CD14-positive monocyte (primary cell): ENCODE measurements around the gene TDRD3. TPM values are rescaled to one million over a fixed set of nuclear protein-coding genes. Genes with fewer than 3 reads are reported as not detected.

Source experiments
- DNase-seq, 3 donors: peaks; one replicate each; pipeline ENCODE4 v3.0.0-alpha.2; 2011 to 2022
- H2AFZ ChIP-seq: 2 replicates; pipeline ENCODE4 v1.6.0; 2012; ENCODE audit warnings: mild to moderate bottlenecking, low read depth, low read length, inconsistent platforms; ENCODE audit not compliant: insufficient read depth, poor library complexity, severe bottlenecking
- H3K27ac ChIP-seq, 2 donors: 1 replicate in 1 of 2; 2 replicates in 1 of 2; pipeline ENCODE4 v1.5.1; 2012 to 2013; ENCODE audit warnings: low read length in 2 of 2, control low read depth in 1 of 2, inconsistent platforms in 1 of 2, low read depth in 1 of 2, mild to moderate bottlenecking in 1 of 2
- H3K27me3 ChIP-seq, 2 donors: one replicate each; pipeline versions ENCODE4 v1.6.0 to v1.6.1; 2011 to 2013; ENCODE audit warnings: low read length in 2 of 2; ENCODE audit not compliant: control insufficient read depth in 2 of 2, insufficient read depth in 2 of 2
- H3K36me3 ChIP-seq, 2 donors: replicated peaks in 1 of 2; 1 replicate in 1 of 2; 2 replicates in 1 of 2; pipeline versions ENCODE4 v1.5.1 to v1.6.1; 2012 to 2013; ENCODE audit warnings: low read length in 2 of 2, control low read depth in 1 of 2, inconsistent platforms in 1 of 2, mild to moderate bottlenecking in 1 of 2; ENCODE audit not compliant: insufficient read depth in 2 of 2, control insufficient read depth in 1 of 2
- H3K4me1 ChIP-seq, 2 donors: 1 replicate in 1 of 2; 2 replicates in 1 of 2; pipeline versions ENCODE4 v1.5.1 to v1.6.1; 2012 to 2013; ENCODE audit warnings: low read length in 2 of 2, control low read depth in 1 of 2, inconsistent platforms in 1 of 2, mild to moderate bottlenecking in 1 of 2, moderate library complexity in 1 of 2; ENCODE audit not compliant: insufficient read depth in 2 of 2, control insufficient read depth in 1 of 2
- H3K4me2 ChIP-seq: replicated peaks from 2 replicates; pipeline ENCODE3; 2012; ENCODE audit warnings: low read length, moderate library complexity, mild to moderate bottlenecking; ENCODE audit not compliant: poor library complexity, severe bottlenecking; ENCODE audit errors: extremely low read depth
- H3K4me3 ChIP-seq, 3 experiments: fragments of 200-600 bp in 1 of 3; sonication (generic) in 1 of 3; replicated peaks in 1 of 3; 1 replicate in 2 of 3; 2 replicates in 1 of 3; pipeline ENCODE4 v1.5.1; 2011 to 2013; ENCODE audit warnings: low read length in 3 of 3, mild to moderate bottlenecking in 3 of 3, control low read depth in 2 of 3, low read depth in 2 of 3, inconsistent platforms in 1 of 3, moderate library complexity in 1 of 3
- H3K79me2 ChIP-seq: 2 replicates; pipeline ENCODE4 v1.6.0; 2012; ENCODE audit warnings: mild to moderate bottlenecking, control low read depth, inconsistent platforms, low read length, moderate library complexity; ENCODE audit not compliant: insufficient read depth
- H3K9ac ChIP-seq: 2 replicates; pipeline ENCODE4 v1.6.0; 2017; ENCODE audit warnings: low read length, mild to moderate bottlenecking; ENCODE audit not compliant: insufficient read depth, poor library complexity, severe bottlenecking
- H3K9me3 ChIP-seq, 2 donors: replicated peaks in 1 of 2; 1 replicate in 1 of 2; 2 replicates in 1 of 2; pipeline versions ENCODE4 v1.5.1 to v1.6.1; 2012 to 2013; ENCODE audit warnings: low read length in 2 of 2, control low read depth in 1 of 2; ENCODE audit not compliant: control insufficient read depth in 1 of 2, insufficient read depth in 1 of 2
- H4K20me1 ChIP-seq: 2 replicates; pipeline ENCODE4 v1.6.0; 2012; ENCODE audit warnings: mild to moderate bottlenecking, low read length, control low read depth, moderate library complexity; ENCODE audit not compliant: insufficient read depth
- H3K27ac Mint-ChIP-seq, 7 donors: one replicate each; pipeline ENCODE4 v1.8.0; 2020; ENCODE audit warnings: mild to moderate bottlenecking in 7 of 7, mixed read lengths in 7 of 7, moderate library complexity in 6 of 7, inconsistent platforms in 2 of 7
- H3K27me3 Mint-ChIP-seq, 3 donors: one replicate each; pipeline ENCODE4 v1.8.0; 2021 to 2022; ENCODE audit warnings: low read depth in 3 of 3, mild to moderate bottlenecking in 3 of 3, mixed read lengths in 3 of 3, moderate library complexity in 3 of 3, inconsistent platforms in 1 of 3
- H3K36me3 Mint-ChIP-seq, 2 donors: one replicate each; pipeline ENCODE4 v1.8.0; 2020; ENCODE audit warnings: mixed read lengths in 2 of 2, inconsistent platforms in 1 of 2, mild to moderate bottlenecking in 1 of 2
- H3K4me1 Mint-ChIP-seq: one replicate; pipeline ENCODE4 v1.8.0; 2020; ENCODE audit warnings: mild to moderate bottlenecking, mixed read lengths
- H3K4me3 Mint-ChIP-seq, 2 donors: one replicate each; pipeline ENCODE4 v1.8.0; 2020; ENCODE audit warnings: mild to moderate bottlenecking in 2 of 2, mixed read lengths in 2 of 2, moderate library complexity in 1 of 2
- H3K9me3 Mint-ChIP-seq, 7 donors: one replicate each; pipeline ENCODE4 v1.8.0; 2020 to 2022; ENCODE audit warnings: mixed read lengths in 7 of 7, mild to moderate bottlenecking in 6 of 7, moderate library complexity in 6 of 7, inconsistent platforms in 2 of 7
- CTCF ChIP-seq: fragments of 200-600 bp; IDR thresholded peaks from one replicate; pipeline ENCODE4 v1.8.0; 2022; ENCODE audit warnings: antibody characterized with exemption, mild to moderate bottlenecking
- WGBS: methylation state at CpG from one replicate; pipeline ENCODE4 v1.1.5; 2013; ENCODE audit warnings: missing lambda C conversion rate; ENCODE audit not compliant: insufficient coverage; 5-methylcytosine and 5-hydroxymethylcytosine counted together
- intact Hi-C, 2 donors: fragments of 100-400 bp; cut with micrococcal nuclease; formaldehyde crosslinking; loops; one replicate each; pipeline versions ENCODE4 v1.15.0 to v1.15.1; 2023
- polyA plus RNA-seq, 3 donors: library from polyadenylated mRNA; depleted of rRNA in 1 of 3; unstranded in 2 of 3; stranded (reverse) in 1 of 3; fragments of 300-500 nt in 2 of 3; fragments of >200 nt in 1 of 3; fragmentation: Illumina TruSeq in 2 of 3; gene quantifications; 1 replicate in 2 of 3; 2 replicates in 1 of 3; pipeline ENCODE4 v1.2.3, GENCODE V29; 2012 to 2021

The TDRD3 gene
- polyA plus RNA-seq, 3 donors, result 2.7 to 4.8 (median 4.7) TPM

- DNase-seq, result no peak
- no peak overlapping the region for H3K27ac ChIP-seq
- no peak for TF ChIP-seq CTCF
- WGBS, result no CpG with 5 or more reads among the region's 1 CpG
- intact Hi-C loops, result no loop called here
- Mint-ChIP-seq H3K36me3 (peaks cover 47 to 59% of the 10 kb centered on the region in 2 donors), H3K4me3 (no peak overlapping the region), H3K9me3 (peaks cover 10 to 43% (median 20%) of the 10 kb centered on the region in 7 donors), H3K4me1 (no peaks in the 10 kb centered on the region), H3K27ac (no peak overlapping the region), H3K27me3 (peaks cover 0 to 5% (median 0%) of the 10 kb centered on the region in 3 donors)
- H4K20me1 ChIP-seq, result no peaks in the 10 kb centered on the region
- no peak overlapping the region for H3K4me2 ChIP-seq
- no peaks in the 10 kb centered on the region for H3K4me1 ChIP-seq
- H3K36me3 ChIP-seq, result peaks cover 9 to 38% of the 10 kb centered on the region in 2 donors
- no peak overlapping the region for H2AFZ ChIP-seq
- no peak overlapping the region for H3K9ac ChIP-seq
- H3K9me3 ChIP-seq, result peaks cover 20 to 23% of the 10 kb centered on the region in 2 donors
- no peaks in the 10 kb centered on the region for H3K27me3 ChIP-seq
- no peaks in the 10 kb centered on the region for H3K79me2 ChIP-seq
- H3K4me3 ChIP-seq, result no peak overlapping the region
These were observed 97.3 kb downstream of the TDRD3 start for GRCh38 chr13:60494296-60494695.

GRCh38 chr13:60501236-60501635, 104.2 kb downstream of the TDRD3 start:
- H3K27ac Mint-ChIP-seq, result no peak overlapping the region
- WGBS, result no CpG with 5 or more reads among the region's 1 CpG
- intact Hi-C loops, result no loop called here
- H3K36me3 Mint-ChIP-seq, result peaks cover 33 to 52% of the 10 kb centered on the region in 2 donors
- H3K27ac ChIP-seq, result no peak overlapping the region
- H3K4me3 ChIP-seq, result no peak overlapping the region
- H3K4me3 Mint-ChIP-seq, result no peak overlapping the region
- H3K9ac ChIP-seq, result no peak overlapping the region
- H3K27me3 ChIP-seq, result no peaks in the 10 kb centered on the region
- H3K4me1 Mint-ChIP-seq, result no peaks in the 10 kb centered on the region
- peaks cover 47 to 74% of the 10 kb centered on the region in 2 donors for H3K9me3 ChIP-seq
- no peaks in the 10 kb centered on the region for H3K79me2 ChIP-seq
- H3K27me3 Mint-ChIP-seq, result peaks cover 0 to 5% (median 0%) of the 10 kb centered on the region in 3 donors
- no peak for TF ChIP-seq CTCF
- no peak overlapping the region for H2AFZ ChIP-seq
- no peak for DNase-seq
- H3K4me1 ChIP-seq, result no peaks in the 10 kb centered on the region
- H3K4me2 ChIP-seq, result no peak overlapping the region
- H3K36me3 ChIP-seq, result peaks cover 4 to 43% of the 10 kb centered on the region in 2 donors
- H4K20me1 ChIP-seq, result no peaks in the 10 kb centered on the region
- peaks cover 34 to 58% (median 43%) of the 10 kb centered on the region in 7 donors for H3K9me3 Mint-ChIP-seq
